ENCODE results near the gene ULK3. TPM values are rescaled to one million over a fixed set of nuclear protein-coding genes. Genes with fewer than 3 reads are reported as not detected.
"Not testable (repeated sequence)": the region's sequence is repeated elsewhere in the genome, so short reads cannot be mapped to it uniquely, and the experiment has no call there.

ULK3 gene
- total RNA-seq, 3 donors from 2014 or later (not counting 1 experiment from before 2014, with no cell fraction given): 54.8 to 75.1 (median 64.7) TPM

DNA sequence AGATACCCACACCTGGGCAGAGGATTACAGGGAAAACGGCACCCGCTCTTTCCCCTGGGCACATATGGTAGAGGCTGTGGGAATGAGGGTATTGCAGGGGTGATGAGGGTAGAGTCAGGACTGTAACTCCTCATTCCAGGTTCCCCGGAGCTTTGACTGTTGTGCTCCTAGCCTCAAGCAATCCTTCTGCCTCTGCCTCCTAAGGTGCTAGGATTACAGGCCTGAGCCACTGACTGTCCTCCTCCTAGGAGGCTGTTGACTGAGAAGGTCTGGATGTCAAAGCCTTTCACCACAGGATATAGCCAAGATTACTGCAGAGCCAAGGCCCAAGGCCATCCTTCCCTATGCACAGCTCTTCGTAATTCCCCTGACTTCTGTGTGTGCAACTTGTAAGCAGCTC, 45.8 kb upstream of the ULK3 start:
- H3K4me1 Mint-ChIP-seq: peaks cover 24 to 32% of the 10 kb centered on the region in 2 donors
- H3K4me3 Mint-ChIP-seq: peak overlapping the region; percentile 86
- WGBS (ENCODE audit: insufficient coverage): 100% methylated on average over 4 of the region's 4 CpGs

DNA sequence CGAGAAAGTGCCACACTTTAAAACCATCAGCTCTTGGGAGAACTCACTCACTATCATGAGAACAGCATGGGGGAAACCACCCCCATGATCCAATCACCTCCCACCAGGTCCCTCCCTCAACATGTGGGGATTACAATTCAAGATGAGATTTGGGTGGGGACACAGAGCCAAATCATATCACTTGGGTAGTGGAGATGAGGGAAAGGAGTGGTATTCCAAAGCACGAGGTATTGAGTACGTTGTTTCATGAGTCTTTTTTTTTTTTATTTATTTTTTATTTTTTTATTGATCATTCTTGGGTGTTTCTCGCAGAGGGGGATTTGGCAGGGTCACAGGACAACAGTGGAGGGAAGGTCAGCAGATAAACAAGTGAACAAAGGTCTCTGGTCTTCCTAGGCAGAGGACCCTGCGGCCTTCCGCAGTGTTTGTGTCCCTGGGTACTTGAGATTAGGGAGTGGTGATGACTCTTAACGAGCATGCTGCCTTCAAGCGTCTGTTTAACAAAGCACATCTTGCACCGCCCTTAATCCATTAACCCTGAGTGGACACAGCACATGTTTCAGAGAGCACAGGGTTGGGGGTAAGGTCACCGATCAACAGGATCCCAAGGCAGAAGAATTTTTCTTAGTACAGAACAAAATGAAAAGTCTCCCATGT, 44.7 kb upstream of the ULK3 start:
- H3K27me3 Mint-ChIP-seq (ENCODE audit: low read depth in 2 of 2); H3K4me3 ChIP-seq (ENCODE audit: low read length); H3K36me3 Mint-ChIP-seq; H3K4me3 Mint-ChIP-seq; ATAC-seq; DNase-seq; H3K27me3 ChIP-seq (ENCODE audit: control insufficient read depth, insufficient read depth, low read length); H3K9me3 Mint-ChIP-seq; intact Hi-C loops (cut with micrococcal nuclease); H3K9me3 ChIP-seq (ENCODE audit: control insufficient read depth, insufficient read depth, low read length); H3K27ac Mint-ChIP-seq; H3K27ac ChIP-seq (ENCODE audit: low read length); H3K36me3 ChIP-seq (ENCODE audit: control insufficient read depth, insufficient read depth, low read length): not testable (repeated sequence)
- WGBS (ENCODE audit: insufficient coverage): 100% methylated on average over 1 of the region's 10 CpGs
- H3K4me1 ChIP-seq (ENCODE audit: control insufficient read depth, insufficient read depth, low read length): peaks cover 23% of the 10 kb centered on the region
- H3K4me1 Mint-ChIP-seq: peaks cover 13 to 22% of the 10 kb centered on the region in 2 donors

More for the DNA sequence above, 45.8 kb upstream of the ULK3 start:
- Mint-ChIP-seq H3K27me3 (ENCODE audit: low read depth in 2 of 2) (no peaks in the 10 kb centered on the region), H3K36me3 (no peaks in the 10 kb centered on the region), H3K9me3 (no peaks in the 10 kb centered on the region), H3K27ac (no peak overlapping the region)
- H3K36me3 ChIP-seq (ENCODE audit: control insufficient read depth, insufficient read depth, low read length): no peaks in the 10 kb centered on the region
- no peaks in the 10 kb centered on the region for H3K9me3 ChIP-seq (ENCODE audit: control insufficient read depth, insufficient read depth, low read length)
- no peak overlapping the region for H3K4me3 ChIP-seq (ENCODE audit: low read length)
- H3K27me3 ChIP-seq (ENCODE audit: control insufficient read depth, insufficient read depth, low read length): no peaks in the 10 kb centered on the region
- ATAC-seq (no peak), DNase-seq (no peak)
- intact Hi-C loops (cut with micrococcal nuclease): loop anchor here (1.0 kb wide), 1 partner anchor 15 kb away; the partner anchor contains the start of gene SCAMP2
- H3K27ac ChIP-seq (ENCODE audit: low read length): no peak overlapping the region
- peaks cover 33% of the 10 kb centered on the region for H3K4me1 ChIP-seq (ENCODE audit: control insufficient read depth, insufficient read depth, low read length)
- TF ChIP-seq, protein P1, sequence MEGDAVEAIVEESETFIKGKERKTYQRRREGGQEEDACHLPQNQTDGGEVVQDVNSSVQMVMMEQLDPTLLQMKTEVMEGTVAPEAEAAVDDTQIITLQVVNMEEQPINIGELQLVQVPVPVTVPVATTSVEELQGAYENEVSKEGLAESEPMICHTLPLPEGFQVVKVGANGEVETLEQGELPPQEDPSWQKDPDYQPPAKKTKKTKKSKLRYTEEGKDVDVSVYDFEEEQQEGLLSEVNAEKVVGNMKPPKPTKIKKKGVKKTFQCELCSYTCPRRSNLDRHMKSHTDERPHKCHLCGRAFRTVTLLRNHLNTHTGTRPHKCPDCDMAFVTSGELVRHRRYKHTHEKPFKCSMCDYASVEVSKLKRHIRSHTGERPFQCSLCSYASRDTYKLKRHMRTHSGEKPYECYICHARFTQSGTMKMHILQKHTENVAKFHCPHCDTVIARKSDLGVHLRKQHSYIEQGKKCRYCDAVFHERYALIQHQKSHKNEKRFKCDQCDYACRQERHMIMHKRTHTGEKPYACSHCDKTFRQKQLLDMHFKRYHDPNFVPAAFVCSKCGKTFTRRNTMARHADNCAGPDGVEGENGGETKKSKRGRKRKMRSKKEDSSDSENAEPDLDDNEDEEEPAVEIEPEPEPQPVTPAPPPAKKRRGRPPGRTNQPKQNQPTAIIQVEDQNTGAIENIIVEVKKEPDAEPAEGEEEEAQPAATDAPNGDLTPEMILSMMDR (IDR thresholded peaks at IDR 0.05): no peak

DNA sequence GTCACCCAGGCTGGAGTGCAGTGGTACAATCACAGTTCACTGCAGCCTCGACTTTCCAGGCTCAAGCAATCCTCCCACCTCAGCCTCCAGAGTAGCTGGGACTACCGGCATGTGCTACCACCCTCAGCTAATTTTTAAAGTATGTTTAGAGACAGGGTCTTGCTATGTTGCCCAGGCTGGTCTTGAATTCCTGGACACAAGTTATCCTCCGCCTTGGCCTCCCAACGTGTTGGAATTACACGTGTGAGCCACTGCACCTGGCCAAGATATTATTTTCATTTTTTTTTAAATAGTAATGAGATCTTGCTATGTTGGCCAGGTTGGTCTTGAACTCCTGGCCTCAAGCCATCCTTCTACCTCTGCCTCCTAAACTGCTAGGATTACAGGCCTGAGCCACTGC, 42.5 kb upstream of the ULK3 start:
- Mint-ChIP-seq H3K4me1 (peaks cover 13 to 16% of the 10 kb centered on the region in 2 donors), H3K4me3 (no peak overlapping the region), H3K36me3 (no peaks in the 10 kb centered on the region), H3K27ac (no peak overlapping the region), H3K9me3 (no peaks in the 10 kb centered on the region), H3K27me3 (ENCODE audit: low read depth in 2 of 2) (no peaks in the 10 kb centered on the region)
- ATAC-seq (no peak), DNase-seq (no peak)
- intact Hi-C loops (cut with micrococcal nuclease): no loop called here
- Histone ChIP-seq H3K36me3 (ENCODE audit: control insufficient read depth, insufficient read depth, low read length) (no peaks in the 10 kb centered on the region), H3K9me3 (ENCODE audit: control insufficient read depth, insufficient read depth, low read length) (no peaks in the 10 kb centered on the region), H3K27ac (ENCODE audit: low read length) (no peak overlapping the region), H3K4me1 (ENCODE audit: control insufficient read depth, insufficient read depth, low read length) (peaks cover 15% of the 10 kb centered on the region), H3K4me3 (ENCODE audit: low read length) (no peak overlapping the region), H3K27me3 (ENCODE audit: control insufficient read depth, insufficient read depth, low read length) (no peaks in the 10 kb centered on the region)
- TF ChIP-seq, protein P1 (IDR thresholded peaks at IDR 0.05): no peak
- WGBS (ENCODE audit: insufficient coverage): 96% methylated on average over 5 of the region's 5 CpGs

DNA sequence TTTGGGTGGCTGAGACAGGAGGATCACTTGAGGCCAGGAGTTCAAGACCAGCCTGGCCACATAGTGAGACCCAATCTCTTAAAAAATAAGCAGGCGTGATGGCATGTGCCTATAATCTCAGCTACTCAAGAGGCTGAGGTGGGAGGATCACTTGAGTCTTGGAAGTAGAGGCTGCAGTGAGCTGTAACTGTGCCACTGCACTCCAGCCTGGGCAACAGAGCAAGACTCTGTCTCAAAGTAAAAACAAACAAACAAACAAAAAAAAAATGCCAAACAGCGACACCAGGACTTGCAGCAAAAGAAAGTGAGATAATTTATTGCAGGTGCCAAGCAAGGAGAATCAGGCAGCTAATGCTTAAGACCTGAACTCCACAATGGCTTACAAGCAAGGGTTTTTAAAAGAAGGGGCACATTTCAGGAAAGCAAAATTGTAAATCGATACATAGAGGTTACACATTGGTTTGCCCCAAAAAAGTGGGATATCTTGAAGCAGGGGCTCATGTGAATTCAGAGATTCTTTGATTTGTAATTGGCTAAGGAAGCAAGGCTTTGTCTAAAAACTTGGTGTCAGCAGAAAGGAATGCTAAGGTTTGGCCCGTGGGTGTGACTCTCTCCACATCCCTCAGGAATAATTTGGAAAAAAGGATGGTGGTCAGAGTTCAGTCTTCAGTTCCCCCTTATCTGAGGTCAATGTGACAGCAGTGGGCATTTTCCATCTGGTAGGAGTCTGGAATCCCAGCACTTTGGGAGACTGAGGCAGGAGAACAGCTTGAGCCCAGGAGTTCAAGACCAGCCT, 41.7 kb upstream of the ULK3 start:
- Histone ChIP-seq H3K4me3 (ENCODE audit: low read length) (no peak overlapping the region), H3K4me1 (ENCODE audit: control insufficient read depth, insufficient read depth, low read length) (peaks cover 8% of the 10 kb centered on the region), H3K27me3 (ENCODE audit: control insufficient read depth, insufficient read depth, low read length) (no peaks in the 10 kb centered on the region), H3K9me3 (ENCODE audit: control insufficient read depth, insufficient read depth, low read length) (no peaks in the 10 kb centered on the region), H3K27ac (ENCODE audit: low read length) (no peak overlapping the region), H3K36me3 (ENCODE audit: control insufficient read depth, insufficient read depth, low read length) (no peaks in the 10 kb centered on the region)
- H3K36me3 Mint-ChIP-seq: no peaks in the 10 kb centered on the region
- DNase-seq: no peak
- peaks cover 7 to 8% of the 10 kb centered on the region in 2 donors for H3K4me1 Mint-ChIP-seq
- H3K27ac Mint-ChIP-seq: no peak overlapping the region
- ATAC-seq: no peak
- no peak overlapping the region for H3K4me3 Mint-ChIP-seq
- no peaks in the 10 kb centered on the region for H3K9me3 Mint-ChIP-seq
- H3K27me3 Mint-ChIP-seq (ENCODE audit: low read depth in 2 of 2): no peaks in the 10 kb centered on the region
- 96% methylated on average over 4 of the region's 4 CpGs for WGBS (ENCODE audit: insufficient coverage)
- TF ChIP-seq, protein P1 (IDR thresholded peaks at IDR 0.05): no peak
- intact Hi-C loops (cut with micrococcal nuclease): no loop called here
